Measurements from ENCODE around the gene USPL1.
A peak's percentile ranks its signal among the peaks of the same experiment; 100 is the strongest.
"Not testable (repeated sequence)": the region's sequence is repeated elsewhere in the genome, so short reads cannot be mapped to it uniquely, and the experiment has no call there.

Gene USPL1

DNA sequence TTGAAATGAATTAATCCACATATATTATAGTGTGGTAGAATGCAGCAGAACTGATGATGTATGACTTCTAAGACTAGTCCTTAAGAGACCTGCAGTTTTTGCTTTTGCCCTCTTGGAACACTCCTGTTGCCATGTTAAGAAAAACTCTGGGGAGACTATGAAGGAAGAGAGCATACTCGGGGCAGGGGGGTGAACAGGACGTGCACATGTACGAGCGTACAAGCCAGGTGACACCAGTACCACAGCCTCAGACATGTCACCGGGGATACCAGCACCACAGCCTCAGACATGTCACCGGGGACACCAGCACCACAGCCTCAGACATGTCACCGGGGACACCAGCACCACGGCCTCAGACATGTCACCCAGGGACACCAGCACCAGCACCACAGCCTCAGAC is 15.9 kb upstream of the USPL1 start:
- no peak for TF ChIP-seq ZNF274 (IDR thresholded peaks at IDR 0.05; ENCODE audit: low read depth, low read length)
- H3K4me3 ChIP-seq (ENCODE audit: low read length): no peak overlapping the region

DNA sequence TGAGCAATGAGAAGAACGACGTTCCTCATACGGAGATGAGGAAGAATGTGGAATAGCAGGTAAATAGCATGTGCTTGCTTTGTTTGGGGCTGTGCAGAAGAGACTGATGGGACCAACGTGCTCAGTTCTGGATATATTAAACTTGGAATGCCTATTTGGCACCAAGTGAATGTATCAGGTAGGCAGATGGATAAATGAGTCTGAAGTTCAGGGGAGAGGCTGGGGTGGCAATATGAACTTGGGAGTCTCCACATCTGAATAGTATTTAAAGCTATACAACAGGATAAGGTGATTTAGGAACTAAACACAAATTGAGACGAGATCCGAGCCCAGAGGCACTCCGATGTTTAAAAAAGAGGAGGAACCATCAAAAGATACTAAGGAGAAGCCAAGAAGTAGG is 12.7 kb upstream of the USPL1 start:
- TF ChIP-seq ZNF274 (IDR thresholded peaks at IDR 0.05; ENCODE audit: low read depth, low read length): no peak
- no peak overlapping the region for H3K4me3 ChIP-seq (ENCODE audit: low read length)

DNA sequence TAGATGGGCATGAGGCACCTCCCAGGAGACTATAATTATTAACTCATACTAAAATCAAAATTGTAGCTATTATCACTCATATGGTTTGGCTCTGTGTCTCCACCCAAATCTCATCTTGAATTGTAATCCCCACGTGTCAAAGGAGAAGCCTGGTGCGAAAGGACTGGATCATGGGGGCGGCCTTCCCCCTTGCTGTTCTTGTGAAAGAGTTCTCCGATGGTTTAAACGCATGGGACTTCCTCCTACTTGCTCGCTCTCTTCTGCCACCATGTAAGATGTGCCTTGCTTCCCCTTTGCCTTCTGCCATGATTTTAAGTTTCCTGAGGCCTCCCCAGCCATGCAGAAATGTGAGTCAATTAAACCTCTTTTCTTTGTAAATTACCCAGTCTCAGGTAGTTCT is 10.5 kb upstream of the USPL1 start:
- not testable (repeated sequence) for H3K4me3 ChIP-seq (ENCODE audit: low read length)

DNA sequence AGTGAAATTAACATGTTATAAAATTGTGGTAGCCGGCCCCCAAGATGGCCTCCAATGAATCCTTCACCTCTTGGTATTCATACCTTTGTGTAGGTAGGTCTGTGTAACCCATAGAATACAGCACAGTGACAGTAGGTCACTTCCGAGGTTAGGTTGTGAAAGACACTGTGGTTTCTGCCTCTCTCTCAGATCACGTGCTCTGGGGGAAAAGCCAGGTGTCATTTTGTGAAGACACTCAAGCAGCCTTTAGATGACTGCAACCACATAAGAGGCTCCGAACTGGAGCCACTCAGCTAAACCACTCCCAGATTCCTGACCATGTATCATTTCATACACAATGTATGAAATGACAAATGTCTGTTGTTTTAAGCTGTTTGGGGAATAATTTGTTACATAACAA is 9.8 kb upstream of the USPL1 start:
- no peak for TF ChIP-seq ZNF274 (IDR thresholded peaks at IDR 0.05; ENCODE audit: low read depth, low read length)
- no peak overlapping the region for H3K4me3 ChIP-seq (ENCODE audit: low read length)

DNA sequence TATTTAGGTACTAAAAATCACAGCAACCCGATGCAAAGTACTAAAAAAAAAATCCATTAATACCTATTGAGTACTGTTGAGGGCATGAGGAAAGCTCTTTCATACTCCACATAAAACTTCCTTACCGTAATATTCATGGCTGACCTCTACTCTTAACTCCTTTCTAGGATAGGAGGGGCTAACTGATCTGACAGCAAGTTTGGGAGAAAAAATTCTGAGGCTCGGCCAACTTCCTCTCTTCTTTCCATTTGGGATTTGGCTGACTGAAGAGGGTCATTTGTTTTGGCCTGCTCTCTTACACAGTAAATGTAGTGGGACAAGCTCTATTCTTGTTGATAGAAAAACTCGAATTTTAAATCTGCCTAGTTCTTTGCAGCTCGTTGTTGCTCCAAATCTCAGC is 9.4 kb upstream of the USPL1 start:
- TF ChIP-seq ZNF274 (IDR thresholded peaks at IDR 0.05; ENCODE audit: low read depth, low read length): no peak
- H3K4me3 ChIP-seq (ENCODE audit: low read length): no peak overlapping the region

DNA sequence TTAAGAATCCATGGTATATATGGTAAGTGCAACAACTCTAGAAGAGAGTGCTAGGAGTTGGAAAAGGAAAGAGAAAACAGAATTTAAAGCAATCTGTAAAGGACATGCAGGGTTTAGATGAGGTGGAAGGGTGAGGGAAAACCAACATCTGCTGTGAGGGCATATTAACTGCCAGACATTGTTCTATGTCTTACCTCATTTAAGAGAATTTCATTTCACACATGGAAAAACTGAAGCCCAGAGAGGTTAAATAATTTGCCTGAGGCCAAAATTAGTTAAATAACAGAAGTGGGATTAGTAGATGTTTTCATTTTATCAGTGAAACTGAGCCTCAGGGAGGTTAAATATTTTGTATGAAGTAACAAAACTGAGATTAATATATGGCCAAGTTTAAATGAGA is 7.4 kb upstream of the USPL1 start:
- TF ChIP-seq ZNF274 (IDR thresholded peaks at IDR 0.05; ENCODE audit: low read depth, low read length): no peak
- H3K4me3 ChIP-seq (ENCODE audit: low read length): no peak overlapping the region

DNA sequence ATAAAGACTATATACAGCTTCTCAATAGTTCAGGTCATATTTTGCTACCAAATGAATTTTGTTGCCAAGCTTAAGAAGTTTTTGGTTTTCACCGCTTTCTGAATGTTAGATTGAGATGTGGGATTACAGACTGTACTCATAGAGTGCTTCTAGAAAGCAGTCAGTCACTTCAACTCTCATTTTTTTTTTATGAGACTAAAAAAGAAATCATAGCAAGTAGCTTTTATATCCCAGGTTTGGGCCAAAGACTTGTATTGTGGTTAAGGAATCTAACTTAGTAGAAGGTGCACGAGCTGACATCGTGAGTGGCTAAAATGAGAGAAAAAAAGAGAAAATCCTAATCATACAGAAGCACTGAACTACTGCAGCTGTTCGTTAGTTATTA is 2.2 kb upstream of the USPL1 start:
- peak overlapping the region; percentile 76; the same call in 1 of the 2 replicates for H3K4me3 ChIP-seq (ENCODE audit: low read length)
- TF ChIP-seq ZNF274 (IDR thresholded peaks at IDR 0.05; ENCODE audit: low read depth, low read length): no peak

DNA sequence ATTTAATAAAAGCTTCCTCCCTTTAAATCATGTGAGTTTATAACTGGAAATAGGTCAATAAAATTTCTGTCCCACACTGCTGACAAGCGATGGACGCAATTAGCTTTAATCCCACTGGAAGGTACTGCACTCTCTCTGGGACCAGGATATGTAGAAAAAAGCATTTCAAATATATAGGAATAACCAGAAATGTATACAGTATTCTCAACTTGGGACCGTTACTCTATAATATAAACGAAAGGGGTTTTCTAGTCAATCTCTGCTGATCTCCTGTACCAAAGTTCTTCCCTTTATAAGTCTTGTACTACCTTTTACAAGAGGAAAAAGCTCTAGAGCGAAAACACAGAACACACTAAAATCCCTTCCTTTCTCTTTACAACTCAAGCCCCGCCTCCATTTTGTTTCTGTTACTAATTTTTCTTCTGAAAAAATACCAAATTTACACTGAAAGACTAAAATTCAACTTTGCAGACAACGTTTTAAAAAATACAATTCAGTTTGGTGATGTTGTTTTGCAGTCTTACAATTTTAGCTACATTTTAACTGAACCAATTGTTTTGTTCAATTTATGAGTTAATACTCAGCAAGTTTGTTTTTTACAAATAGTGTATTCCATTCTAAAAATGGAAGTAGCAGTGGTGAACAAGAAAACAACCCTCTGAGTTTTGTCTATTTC is 1.7 kb upstream of the USPL1 start:
- peak overlapping the region; percentile 76; the same call in 1 of the 2 replicates for H3K4me3 ChIP-seq (ENCODE audit: low read length)
- no peak for TF ChIP-seq ZNF274 (IDR thresholded peaks at IDR 0.05; ENCODE audit: low read depth, low read length)

DNA sequence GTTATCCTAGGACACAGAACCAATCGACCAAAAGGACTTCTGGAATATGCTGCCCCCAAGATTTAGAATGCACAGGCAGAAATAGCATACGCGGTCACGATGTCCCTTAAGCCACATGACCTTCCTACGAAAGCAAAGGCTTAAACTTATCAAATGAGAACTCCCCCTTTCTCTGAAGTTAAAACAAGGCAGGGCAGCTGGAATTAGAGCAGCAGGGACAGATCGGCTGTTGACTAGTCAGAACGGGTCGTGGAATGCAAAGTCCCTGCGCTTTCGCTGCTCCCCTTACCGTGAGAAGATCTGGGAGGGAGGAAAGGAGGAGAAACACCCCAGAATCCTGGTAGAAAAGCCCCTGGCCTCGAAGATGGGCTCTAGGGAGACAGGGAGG is 799 bp upstream of the USPL1 start:
- peak overlapping the region; percentile 76 for H3K4me3 ChIP-seq (ENCODE audit: low read length)
- no peak for TF ChIP-seq ZNF274 (IDR thresholded peaks at IDR 0.05; ENCODE audit: low read depth, low read length)

DNA sequence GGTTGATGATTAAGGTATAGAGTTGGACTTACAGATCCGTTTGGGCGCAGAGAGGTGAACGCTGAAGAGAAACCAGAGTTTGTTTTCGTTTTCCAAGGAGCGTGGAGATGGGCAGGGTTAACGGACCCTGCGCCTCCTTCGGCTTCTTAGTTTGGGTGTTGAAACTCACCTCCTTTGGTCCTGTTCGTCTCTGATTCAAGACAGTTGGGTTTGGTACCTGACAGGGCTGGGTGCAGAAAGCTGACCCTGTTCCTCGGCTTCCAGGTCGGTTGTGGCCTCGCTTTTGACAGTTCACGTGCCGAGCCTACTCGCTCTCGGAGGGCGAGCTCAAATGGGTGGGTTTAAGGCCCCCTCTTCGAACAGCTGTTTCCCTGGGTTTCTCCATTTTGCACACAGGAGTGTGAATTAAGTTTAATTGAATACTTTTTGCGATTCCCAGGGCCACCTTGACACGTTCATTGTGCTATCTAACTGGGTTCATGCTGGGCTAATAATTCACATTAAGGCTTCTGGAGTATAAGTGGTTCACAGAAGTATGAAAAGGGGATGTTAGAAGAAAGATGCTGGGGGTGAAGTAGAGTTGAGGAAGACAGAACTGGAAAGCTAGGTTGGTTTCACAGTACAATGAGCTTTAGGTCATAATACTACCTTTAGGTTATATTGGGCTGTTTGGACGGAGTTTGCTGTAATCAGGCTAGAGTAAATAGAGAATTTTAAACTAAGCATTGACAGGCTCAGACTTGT is 638 bp downstream of the USPL1 start:
- peak overlapping the region; percentile 86 for H3K4me3 ChIP-seq (ENCODE audit: low read length)
- no peak for TF ChIP-seq ZNF274 (IDR thresholded peaks at IDR 0.05; ENCODE audit: low read depth, low read length)

DNA sequence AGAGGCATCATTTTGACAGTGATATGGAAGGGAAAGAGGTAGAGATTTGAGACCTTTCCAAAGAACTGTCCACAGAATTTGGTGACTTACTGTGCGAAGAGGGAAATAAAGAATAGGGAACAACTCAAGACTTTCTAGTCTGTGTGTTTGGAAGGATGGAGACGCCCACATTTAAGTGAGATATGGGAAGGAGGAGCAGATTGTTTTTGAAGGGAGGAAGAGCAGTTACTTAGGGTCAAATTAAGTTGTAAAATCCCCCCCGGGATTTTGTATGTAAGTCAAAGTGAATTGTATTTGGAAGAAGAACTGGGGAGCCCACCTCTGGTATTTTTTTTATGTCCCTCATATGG is 1.2 kb downstream of the USPL1 start:
- peak overlapping the region; percentile 86 for H3K4me3 ChIP-seq (ENCODE audit: low read length)
- no peak for TF ChIP-seq ZNF274 (IDR thresholded peaks at IDR 0.05; ENCODE audit: low read depth, low read length)

DNA sequence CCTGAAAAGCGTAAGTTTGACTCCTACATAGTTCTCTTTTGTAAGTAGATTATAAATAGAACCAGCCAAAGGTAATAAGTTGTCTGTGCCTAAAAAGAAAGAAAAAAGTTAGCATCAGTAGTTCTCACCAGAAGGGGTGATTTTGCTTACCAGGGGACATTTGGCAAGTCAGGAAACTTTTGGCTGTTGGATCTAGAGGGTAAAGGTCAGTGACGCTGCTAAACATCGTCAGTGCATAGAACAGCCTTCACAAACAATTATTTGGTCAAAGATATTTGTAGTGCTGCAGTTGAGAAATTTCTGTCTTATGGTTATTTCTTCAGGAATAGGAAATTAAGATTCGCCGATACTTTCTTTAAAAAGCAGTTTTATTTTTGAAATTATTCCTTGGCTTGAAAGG is 2.0 kb downstream of the USPL1 start:
- H3K4me3 ChIP-seq (ENCODE audit: low read length): peak overlapping the region; percentile 86
- TF ChIP-seq ZNF274 (IDR thresholded peaks at IDR 0.05; ENCODE audit: low read depth, low read length): no peak

DNA sequence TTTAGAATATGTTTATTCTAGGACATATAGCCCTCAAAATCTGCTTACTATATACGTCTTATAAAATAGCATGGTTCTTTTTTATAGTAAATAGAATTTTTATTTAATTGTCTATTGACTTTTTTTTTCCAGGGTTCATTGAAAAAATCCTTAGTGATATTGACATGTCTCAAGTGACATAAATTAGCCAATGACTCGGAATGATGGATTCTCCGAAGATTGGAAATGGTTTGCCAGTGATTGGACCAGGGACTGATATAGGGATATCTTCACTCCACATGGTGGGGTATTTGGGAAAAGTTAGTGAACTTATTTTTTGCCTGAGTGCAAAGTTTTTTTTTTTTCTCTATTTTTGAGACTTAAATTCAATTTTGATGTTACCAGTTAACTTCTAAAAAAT is 3.2 kb downstream of the USPL1 start:
- no peak overlapping the region for H3K4me3 ChIP-seq (ENCODE audit: low read length)

DNA sequence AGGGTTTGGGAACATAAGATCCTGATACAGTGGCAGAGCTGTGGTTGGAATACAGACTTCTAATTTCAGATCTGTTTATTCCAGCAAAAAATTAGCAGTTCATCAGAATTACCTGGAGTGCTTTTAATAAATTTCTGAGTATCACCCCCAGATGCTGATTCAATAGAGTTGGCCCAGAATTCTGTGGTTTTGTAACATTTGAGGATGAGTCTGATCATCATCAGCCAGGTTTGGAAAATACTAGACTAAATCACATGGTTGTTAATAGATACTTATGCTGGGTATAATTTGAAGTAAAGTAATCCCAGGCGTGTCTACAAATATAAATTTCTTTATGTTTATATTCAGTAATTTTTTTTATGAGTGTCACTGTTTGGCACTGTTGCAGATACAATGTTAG is 4.8 kb downstream of the USPL1 start:
- TF ChIP-seq ZNF274 (IDR thresholded peaks at IDR 0.05; ENCODE audit: low read depth, low read length): no peak
- H3K4me3 ChIP-seq (ENCODE audit: low read length): no peak overlapping the region

More for the DNA sequence above, 3.2 kb downstream of the USPL1 start:
- no peak for TF ChIP-seq ZNF274 (IDR thresholded peaks at IDR 0.05; ENCODE audit: low read depth, low read length)

DNA sequence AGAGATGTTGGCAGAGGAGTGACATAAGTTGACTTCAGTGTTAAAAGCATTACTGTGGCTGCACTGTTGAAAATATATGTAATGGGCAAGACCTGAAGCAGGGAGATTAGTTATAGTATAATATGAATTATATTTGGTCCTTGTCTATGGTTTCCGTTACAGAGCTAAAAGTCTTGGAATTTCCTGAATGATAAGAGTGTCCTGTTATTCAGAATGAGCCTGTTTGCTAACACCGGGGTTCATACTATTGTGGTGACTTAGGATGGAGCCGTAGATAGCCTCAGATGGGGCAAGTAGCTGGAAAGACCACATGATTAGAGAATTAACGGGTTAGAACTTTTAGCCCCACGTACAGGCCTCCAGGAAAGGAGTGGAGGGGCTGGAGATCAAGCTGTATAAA is 5.7 kb downstream of the USPL1 start:
- no peak for TF ChIP-seq ZNF274 (IDR thresholded peaks at IDR 0.05; ENCODE audit: low read depth, low read length)
- H3K4me3 ChIP-seq (ENCODE audit: low read length): no peak overlapping the region

DNA sequence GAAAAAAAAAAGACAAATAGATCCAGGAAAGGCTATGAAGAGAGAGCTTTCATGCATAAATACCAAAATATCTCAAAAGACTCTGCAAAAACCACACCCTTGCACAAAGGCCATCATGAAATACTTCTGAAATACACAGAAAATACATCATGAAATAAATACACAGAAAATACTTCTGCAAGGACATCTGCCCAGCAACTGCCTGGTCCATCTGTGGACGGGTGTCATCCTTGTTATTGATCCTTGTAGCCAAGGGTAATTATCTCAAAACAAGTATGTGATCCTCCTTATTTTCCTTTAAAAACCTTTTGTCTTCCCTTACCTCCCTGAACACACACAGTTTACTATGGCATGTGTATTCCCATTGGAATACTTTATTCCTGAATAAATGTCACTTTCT is 6.9 kb downstream of the USPL1 start:
- no peak overlapping the region for H3K4me3 ChIP-seq (ENCODE audit: low read length)
- no peak for TF ChIP-seq ZNF274 (IDR thresholded peaks at IDR 0.05; ENCODE audit: low read depth, low read length)
